ENCODE measurements around the gene CFAP46. TPM values are rescaled to one million over a fixed set of nuclear protein-coding genes. Genes with fewer than 3 reads are reported as not detected.

CFAP46 gene
- total RNA-seq, 1 experiment from 2014 or later, result 1.6 TPM

GRCh38 chr10:132786884-132787494 lies 155.4 kb downstream of the CFAP46 start:
- Histone ChIP-seq H3K4me3 (ENCODE audit: low read depth in 2 of 2, low read length in 2 of 2) (peak overlapping the region; percentile 34 to 51), H3K27me3 (ENCODE audit: control insufficient read depth, insufficient read depth, low read length) (no peaks in the 10 kb centered on the region; the same call in 1 of the 2 replicates), H3K27ac (ENCODE audit: low read length) (no peak overlapping the region), H3K36me3 (ENCODE audit: control insufficient read depth, insufficient read depth, low read length) (no peaks in the 10 kb centered on the region), H3K9me3 (ENCODE audit: control insufficient read depth, insufficient read depth, low read depth, low read length) (no peaks in the 10 kb centered on the region), H3K4me1 (ENCODE audit: control insufficient read depth, insufficient read depth, low read length) (peaks cover 7% of the 10 kb centered on the region; the same call in 1 of the 2 replicates)
- POLR2A ChIA-PET, result interaction anchor here (0.6 kb wide), 1 partner anchor 16 kb away, joined by 3 read pairs; no protein-coding TSS in a partner anchor
- no TSS peak for BruUV-seq (replicated peaks)
- CTCF ChIA-PET, result interaction anchor here (0.6 kb wide), 1 partner anchor 132 kb away, joined by 7 read pairs; no protein-coding TSS in a partner anchor
- no peak for DNase-seq (ENCODE audit: low read depth, low spot score)
- intact Hi-C loops (cut with micrococcal nuclease; ENCODE audit: unreplicated experiment) (loop anchor here (5.0 kb wide), 1 partner anchor 125 kb away; no protein-coding TSS in a partner anchor), in situ Hi-C loops (cut with HindIII; ENCODE audit: low pct_unique_long_range_greater_than_20kb, low sequenced_read_pairs) (no loop called here)
- no peak for TF ChIP-seq POLR2AphosphoS5 (IDR thresholded peaks at IDR 0.05; ENCODE audit: low read depth, low read length)
- TF ChIP-seq REST (IDR thresholded peaks at IDR 0.05; ENCODE audit: insufficient read depth in 1 of 2, low read depth in 2 of 2, low read length in 1 of 2), result no peak
- TF ChIP-seq SIN3A (IDR thresholded peaks at IDR 0.05; ENCODE audit: borderline replicate concordance, insufficient read depth, low read depth, low read length), result no peak
- TF ChIP-seq CTCF (IDR thresholded peaks at IDR 0.05), result no peak
- ATAC-seq, result peak; percentile 37

GRCh38 chr10:132786476-132786883 lies 155.9 kb downstream of the CFAP46 start:
- no peak for TF ChIP-seq REST (IDR thresholded peaks at IDR 0.05; ENCODE audit: insufficient read depth in 1 of 2, low read depth in 2 of 2, low read length in 1 of 2)
- TF ChIP-seq SIN3A (IDR thresholded peaks at IDR 0.05; ENCODE audit: borderline replicate concordance, insufficient read depth, low read depth, low read length), result no peak
- TF ChIP-seq TCF7L2 (IDR thresholded peaks at IDR 0.05; ENCODE audit: low read depth, low read length), result no peak
- Histone ChIP-seq H3K27ac (ENCODE audit: low read length) (no peak overlapping the region), H3K9me3 (ENCODE audit: control insufficient read depth, insufficient read depth, low read depth, low read length) (no peaks in the 10 kb centered on the region), H3K36me3 (ENCODE audit: control insufficient read depth, insufficient read depth, low read length) (no peaks in the 10 kb centered on the region), H3K27me3 (ENCODE audit: control insufficient read depth, insufficient read depth, low read length) (no peaks in the 10 kb centered on the region; the same call in 1 of the 2 replicates), H3K4me3 (ENCODE audit: low read depth in 2 of 2, low read length in 2 of 2) (peak overlapping the region; percentile 34 to 51), H3K4me1 (ENCODE audit: control insufficient read depth, insufficient read depth, low read length) (peaks cover 7% of the 10 kb centered on the region; the same call in 1 of the 2 replicates)
- no peak for DNase-seq (ENCODE audit: low read depth, low spot score)
- ChIA-PET POLR2A (interaction anchor here (0.6 kb wide), 1 partner anchor 15 kb away, joined by 3 read pairs; no protein-coding TSS in a partner anchor), CTCF (no interaction called here)
- in situ Hi-C loops (cut with HindIII; ENCODE audit: low pct_unique_long_range_greater_than_20kb, low sequenced_read_pairs) (no loop called here), intact Hi-C loops (cut with micrococcal nuclease; ENCODE audit: unreplicated experiment) (loop anchor here (5.0 kb wide), 1 partner anchor 124 kb away; no protein-coding TSS in a partner anchor)
- no TSS peak for BruUV-seq (replicated peaks)
- ATAC-seq, result no peak

Measured in Panc1 (cell line).